IMR-90 (cell line): Measurements from ENCODE around the gene MOG. TPM values are rescaled to one million over a fixed set of nuclear protein-coding genes. Genes with fewer than 3 reads are reported as not detected.

Experiments used
- ATAC-seq: fragments of 200-7000 bp; cut with Tn5 transposase; 2 replicates; pipeline ENCODE4 v1.9.1; 2020; ENCODE audit warnings: low read depth, mild to moderate bottlenecking, moderate library complexity
- BruUV-seq: library from RNA; stranded (reverse); fragments of 400-500 nt; replicated peaks from 2 replicates; lab custom pipeline; 2021; lab: Mats Ljungman, UMichigan
- CTCF ChIA-PET: fragments of 300-600 bp; formaldehyde crosslinking; extraction: SDS; loops from one replicate; lab custom pipeline; 2021; ENCODE audit warnings: antibody characterized with exemption; lab: Yijun Ruan, JAX
- POLR2A ChIA-PET: fragments of 300-600 bp; sonication (Branson Sonifier 250); formaldehyde crosslinking; loops from one replicate; lab custom pipeline; 2022; ENCODE audit warnings: antibody characterized with exemption; ENCODE audit not compliant: unreplicated experiment; lab: Charles Lee
- DNase-seq: peaks from one replicate; pipeline ENCODE4 v3.0.0; 2013
- H2AFZ ChIP-seq: replicated peaks from 2 replicates; pipeline ENCODE3; 2013; ENCODE audit warnings: low read length, mild to moderate bottlenecking; ENCODE audit not compliant: poor library complexity
- H2AK5ac ChIP-seq: 2 replicates; pipeline ENCODE4 v1.6.1; 2013; ENCODE audit warnings: low read depth, low read length, inconsistent platforms
- H2AK9ac ChIP-seq: replicated peaks from 2 replicates; pipeline ENCODE3; 2013; ENCODE audit warnings: mild to moderate bottlenecking, low read depth, low read length, moderate library complexity; ENCODE audit not compliant: poor library complexity
- H2BK120ac ChIP-seq: 2 replicates; pipeline ENCODE4 v1.6.1; 2013; ENCODE audit warnings: low read depth, low read length, inconsistent platforms
- H2BK15ac ChIP-seq: 3 replicates; pipeline ENCODE4 v1.6.1; 2013; ENCODE audit warnings: low read depth, low read length, inconsistent platforms
- H2BK20ac ChIP-seq: 2 replicates; pipeline ENCODE4 v1.6.1; 2013; ENCODE audit warnings: low read depth, mild to moderate bottlenecking, inconsistent platforms, low read length, moderate library complexity
- H2BK5ac ChIP-seq: 2 replicates; pipeline ENCODE4 v1.6.1; 2013; ENCODE audit warnings: mild to moderate bottlenecking, low read depth, low read length, inconsistent platforms; ENCODE audit not compliant: poor library complexity, severe bottlenecking
- H3K14ac ChIP-seq: replicated peaks from 2 replicates; pipeline ENCODE4 v1.6.1; 2013; ENCODE audit warnings: low read depth, low read length, inconsistent platforms
- H3K18ac ChIP-seq: 2 replicates; pipeline ENCODE4 v1.6.1; 2013; ENCODE audit warnings: low read depth, low read length, control low read depth
- H3K23ac ChIP-seq: 2 replicates; pipeline ENCODE4 v1.6.1; 2013; ENCODE audit warnings: low read depth, low read length, inconsistent platforms
- H3K27ac ChIP-seq: 2 replicates; pipeline ENCODE4 v1.5.1; 2013; ENCODE audit warnings: mild to moderate bottlenecking, control low read depth, low read length; ENCODE audit not compliant: insufficient read depth
- H3K27me3 ChIP-seq: 2 replicates; pipeline ENCODE4 v1.6.1; 2013; ENCODE audit warnings: low read length; ENCODE audit not compliant: control insufficient read depth, insufficient read depth
- H3K36me3 ChIP-seq: 2 replicates; pipeline ENCODE4 v1.6.1; 2013; ENCODE audit warnings: low read length, mixed read lengths; ENCODE audit not compliant: control insufficient read depth, insufficient read depth
- H3K4ac ChIP-seq: 2 replicates; pipeline ENCODE4 v1.6.1; 2013; ENCODE audit warnings: low read depth, low read length, inconsistent platforms
- H3K4me1 ChIP-seq: 2 replicates; pipeline ENCODE4 v1.6.1; 2013; ENCODE audit warnings: low read length, mixed read lengths; ENCODE audit not compliant: control insufficient read depth, insufficient read depth
- H3K4me2 ChIP-seq: 2 replicates; pipeline ENCODE4 v1.6.1; 2013; ENCODE audit warnings: low read depth, mild to moderate bottlenecking, control low read depth, low read length, moderate library complexity
- H3K4me3 ChIP-seq: 2 replicates; pipeline ENCODE4 v1.5.1; 2013; ENCODE audit warnings: low read depth, mild to moderate bottlenecking, control low read depth, low read length, moderate library complexity; ENCODE audit not compliant: insufficient read depth
- H3K56ac ChIP-seq: 2 replicates; pipeline ENCODE4 v1.6.1; 2013; ENCODE audit warnings: low read length, inconsistent platforms; ENCODE audit not compliant: insufficient read depth; ENCODE audit errors: extremely low read depth
- H3K79me1 ChIP-seq, 2 experiments: 2 replicates each; pipeline ENCODE4 v1.6.1; 2013; ENCODE audit warnings: low read length in 2 of 2, inconsistent platforms in 1 of 2, low read depth in 1 of 2
- H3K9ac ChIP-seq: 2 replicates; pipeline ENCODE4 v1.6.1; 2013; ENCODE audit warnings: low read depth, low read length, control low read depth
- H3K9me1 ChIP-seq: 2 replicates; pipeline ENCODE4 v1.6.1; 2013; ENCODE audit warnings: low read length, inconsistent platforms; ENCODE audit not compliant: insufficient read depth
- H3K9me3 ChIP-seq: 2 replicates; pipeline ENCODE4 v1.6.1; 2013; ENCODE audit warnings: low read length; ENCODE audit not compliant: control insufficient read depth, insufficient read depth
- H4K20me1 ChIP-seq: 2 replicates; pipeline ENCODE4 v1.6.1; 2013; ENCODE audit warnings: low read length, inconsistent platforms; ENCODE audit not compliant: insufficient read depth
- H4K5ac ChIP-seq: 2 replicates; pipeline ENCODE4 v1.6.1; 2013; ENCODE audit warnings: mild to moderate bottlenecking, low read depth, low read length, control low read depth
- H4K8ac ChIP-seq, 2 experiments: 2 replicates each; pipeline ENCODE4 v1.6.1; 2013; ENCODE audit warnings: low read depth in 2 of 2, low read length in 2 of 2, control low read depth in 1 of 2, inconsistent platforms in 1 of 2
- H4K91ac ChIP-seq: 2 replicates; pipeline ENCODE4 v1.6.1; 2013; ENCODE audit warnings: low read depth, low read length, inconsistent platforms; ENCODE audit not compliant: insufficient read depth
- BHLHE40 ChIP-seq: fragments of 150-350 bp; IDR thresholded peaks from 2 replicates; pipeline ENCODE4 v1.6.1; 2016; ENCODE audit warnings: mild to moderate bottlenecking, low read depth, low read length
- CEBPB ChIP-seq: IDR thresholded peaks from 2 replicates; pipeline ENCODE4 v1.6.1; 2012; ENCODE audit warnings: low read depth, low read length, improper control_type of control experiment
- CHD1 ChIP-seq: IDR thresholded peaks from 2 replicates; pipeline ENCODE4 v1.6.1; 2012; ENCODE audit warnings: low read depth, low read length, improper control_type of control experiment
- FOS ChIP-seq: fragments of 150-350 bp; IDR thresholded peaks from 2 replicates; pipeline ENCODE4 v1.6.1; 2016; ENCODE audit warnings: low read depth, low read length
- MAFK ChIP-seq: IDR thresholded peaks from 2 replicates; pipeline ENCODE4 v1.6.1; 2012; ENCODE audit warnings: low read depth, low read length, improper control_type of control experiment
- MAZ ChIP-seq: IDR thresholded peaks from 2 replicates; pipeline ENCODE4 v1.6.1; 2012; ENCODE audit warnings: low read depth, mild to moderate bottlenecking, low read length, improper control_type of control experiment, moderate library complexity, borderline replicate concordance
- MXI1 ChIP-seq: IDR thresholded peaks from 2 replicates; pipeline ENCODE4 v1.6.1; 2012; ENCODE audit warnings: low read depth, mild to moderate bottlenecking, low read length, moderate library complexity, borderline replicate concordance
- NFE2L2 ChIP-seq: fragments of 150-350 bp; IDR thresholded peaks from 2 replicates; pipeline ENCODE4 v1.6.1; 2016; ENCODE audit warnings: low read depth, mild to moderate bottlenecking, low read length
- POLR2A ChIP-seq: IDR thresholded peaks from 2 replicates; pipeline ENCODE4 v1.6.1; 2012; ENCODE audit warnings: mild to moderate bottlenecking, low read depth, low read length
- RAD21 ChIP-seq: IDR thresholded peaks from 2 replicates; pipeline ENCODE4 v1.6.1; 2012; ENCODE audit warnings: low read length, improper control_type of control experiment
- RCOR1 ChIP-seq: IDR thresholded peaks from 2 replicates; pipeline ENCODE4 v1.6.1; 2012; ENCODE audit warnings: mild to moderate bottlenecking, low read length, improper control_type of control experiment; ENCODE audit not compliant: insufficient replicate concordance
- RFX5 ChIP-seq: IDR thresholded peaks from 2 replicates; pipeline ENCODE4 v1.8.0; 2012; ENCODE audit warnings: low read depth, mild to moderate bottlenecking, low read length, moderate library complexity
- SMC3 ChIP-seq: fragments of 150-350 bp; IDR thresholded peaks from 2 replicates; pipeline ENCODE4 v1.6.1; 2016; ENCODE audit warnings: low read depth, mild to moderate bottlenecking, antibody characterized with exemption, low read length, moderate library complexity
- WGBS, 2 experiments: methylation state at CpG; one replicate each; pipeline versions ENCODE4 v1.1.5 to v1.1.7; 2013; ENCODE audit warnings: missing lambda C conversion rate in 2 of 2; ENCODE audit not compliant: insufficient read length in 1 of 2; ENCODE audit errors: extremely low coverage in 2 of 2; 5-methylcytosine and 5-hydroxymethylcytosine counted together
- dilution Hi-C: fragments of 300-500 bp; cut with HindIII; formaldehyde crosslinking; loops from one replicate; pipeline ENCODE4 v1.14.3; 2018; ENCODE audit warnings: low sequenced_read_pairs; ENCODE audit not compliant: unreplicated experiment
- in situ Hi-C: fragments of 300-500 bp; cut with MboI; formaldehyde crosslinking; loops from 3 replicates; pipeline ENCODE4 v1.14.3; 2019; ENCODE audit warnings: low sequenced_read_pairs, inconsistent platforms, mixed read lengths
- intact Hi-C: fragments of 100-400 bp; cut with micrococcal nuclease; formaldehyde crosslinking; loops from 2 replicates; pipeline ENCODE4 v1.10.0; 2022
- polyA plus RNA-seq, 3 experiments: library from polyadenylated mRNA; depleted of rRNA; stranded (reverse); fragments of >200 nt; gene quantifications; 2 replicates each; pipeline ENCODE4 v1.2.3, GENCODE V29; 2012; ENCODE audit warnings: low replicate concordance in 1 of 3
- total RNA-seq: library from RNA; depleted of rRNA; stranded (reverse); fragments of >200 nt; gene quantifications from 2 replicates; pipeline ENCODE4 v1.2.3, GENCODE V29; 2012
- TF ChIP-seq, protein P1 (sequence below): fragments of 150-350 bp; IDR thresholded peaks from 2 replicates; pipeline ENCODE4 v1.6.1; 2016; ENCODE audit warnings: low read depth, mild to moderate bottlenecking, low read length, moderate library complexity, borderline replicate concordance
- TF ChIP-seq, protein P2 (sequence below): fragments of 150-350 bp; IDR thresholded peaks from 2 replicates; pipeline ENCODE4 v1.6.1; 2017; ENCODE audit warnings: mild to moderate bottlenecking, antibody characterized with exemption, low read length, low read depth
- TF ChIP-seq, protein P3 (sequence below): conservative IDR thresholded peaks from 2 replicates; pipeline ENCODE4 v1.5.1; 2012; ENCODE audit warnings: mild to moderate bottlenecking, low read depth, low read length, improper control_type of control experiment

MOG gene
- total and polyA plus RNA-seq, 2 of the 4 experiments (the other 2 are of a cell fraction) = not detected

DNA sequence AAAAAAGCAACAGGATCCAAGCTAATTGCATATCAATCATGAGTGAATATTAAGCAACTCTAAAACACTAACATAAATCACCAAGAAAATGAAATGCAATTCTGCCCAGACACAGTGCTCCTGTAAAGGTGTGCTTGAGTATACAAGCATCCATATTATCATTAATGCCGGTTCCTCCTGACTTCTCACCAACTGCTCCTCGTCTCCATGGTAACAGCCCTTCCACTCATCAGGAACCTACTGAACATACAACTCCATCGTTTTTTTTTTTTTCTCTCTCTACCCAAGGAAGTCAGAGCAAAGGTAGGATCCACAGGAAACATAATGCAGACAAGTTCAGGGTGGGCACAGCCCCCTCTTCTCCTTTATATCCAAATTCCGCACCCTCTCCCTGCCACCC, 36.3 kb upstream of the MOG start:
- no peak overlapping the region for H3K27ac ChIP-seq
- H2AFZ ChIP-seq = no peak overlapping the region
- no peak overlapping the region for H4K5ac ChIP-seq
- H3K18ac ChIP-seq = no peak overlapping the region
- ATAC-seq (no peak), DNase-seq (no peak)
- H3K14ac ChIP-seq = no peak overlapping the region
- no peak overlapping the region for H3K56ac ChIP-seq
- no peak overlapping the region for H2AK5ac ChIP-seq
- H3K79me1 ChIP-seq = peaks cover 17 to 18% of the 10 kb centered on the region in 2 experiments
- no peaks in the 10 kb centered on the region for H3K9me3 ChIP-seq
- H3K9me1 ChIP-seq = peaks cover 6% of the 10 kb centered on the region; the same call in 1 of the 2 replicates
- in situ Hi-C loops (no loop called here), dilution Hi-C loops (no loop called here), intact Hi-C loops (no loop called here)
- peaks cover 51% of the 10 kb centered on the region for H3K36me3 ChIP-seq
- no peak overlapping the region for H2BK15ac ChIP-seq
- H3K9ac ChIP-seq = no peak overlapping the region
- H3K4ac ChIP-seq = no peak overlapping the region
- H3K4me2 ChIP-seq = no peak overlapping the region
- BruUV-seq = no TSS peak
- no peak overlapping the region for H2BK5ac ChIP-seq
- H3K23ac ChIP-seq = no peak overlapping the region
- no peak overlapping the region for H4K91ac ChIP-seq
- ChIA-PET CTCF (no interaction called here), POLR2A (no interaction called here)
- no peak overlapping the region for H2AK9ac ChIP-seq
- H3K27me3 ChIP-seq = no peaks in the 10 kb centered on the region
- H2BK20ac ChIP-seq = no peak overlapping the region
- 96% methylated on average over 3 of the region's 4 CpGs; no CpG with 5 or more reads in 1 of the 2 experiments for WGBS, 2 experiments
- H3K4me3 ChIP-seq = no peak overlapping the region
- no peak overlapping the region for H4K8ac ChIP-seq
- H3K4me1 ChIP-seq = peaks cover 2% of the 10 kb centered on the region
- no peaks in the 10 kb centered on the region for H4K20me1 ChIP-seq
- H2BK120ac ChIP-seq = no peak overlapping the region
- TF ChIP-seq, protein P1, sequence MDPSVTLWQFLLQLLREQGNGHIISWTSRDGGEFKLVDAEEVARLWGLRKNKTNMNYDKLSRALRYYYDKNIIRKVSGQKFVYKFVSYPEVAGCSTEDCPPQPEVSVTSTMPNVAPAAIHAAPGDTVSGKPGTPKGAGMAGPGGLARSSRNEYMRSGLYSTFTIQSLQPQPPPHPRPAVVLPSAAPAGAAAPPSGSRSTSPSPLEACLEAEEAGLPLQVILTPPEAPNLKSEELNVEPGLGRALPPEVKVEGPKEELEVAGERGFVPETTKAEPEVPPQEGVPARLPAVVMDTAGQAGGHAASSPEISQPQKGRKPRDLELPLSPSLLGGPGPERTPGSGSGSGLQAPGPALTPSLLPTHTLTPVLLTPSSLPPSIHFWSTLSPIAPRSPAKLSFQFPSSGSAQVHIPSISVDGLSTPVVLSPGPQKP = no peak
- TF ChIP-seq BHLHE40 (no peak), MXI1 (no peak), RAD21 (no peak), SMC3 (no peak), NFE2L2 (no peak), MAFK (no peak), CEBPB (no peak), MAZ (no peak), FOS (no peak), RFX5 (no peak), RCOR1 (no peak), POLR2A (no peak), CHD1 (no peak)
- TF ChIP-seq, protein P2, sequence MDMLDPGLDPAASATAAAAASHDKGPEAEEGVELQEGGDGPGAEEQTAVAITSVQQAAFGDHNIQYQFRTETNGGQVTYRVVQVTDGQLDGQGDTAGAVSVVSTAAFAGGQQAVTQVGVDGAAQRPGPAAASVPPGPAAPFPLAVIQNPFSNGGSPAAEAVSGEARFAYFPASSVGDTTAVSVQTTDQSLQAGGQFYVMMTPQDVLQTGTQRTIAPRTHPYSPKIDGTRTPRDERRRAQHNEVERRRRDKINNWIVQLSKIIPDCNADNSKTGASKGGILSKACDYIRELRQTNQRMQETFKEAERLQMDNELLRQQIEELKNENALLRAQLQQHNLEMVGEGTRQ = no peak
- TF ChIP-seq, protein P3, sequence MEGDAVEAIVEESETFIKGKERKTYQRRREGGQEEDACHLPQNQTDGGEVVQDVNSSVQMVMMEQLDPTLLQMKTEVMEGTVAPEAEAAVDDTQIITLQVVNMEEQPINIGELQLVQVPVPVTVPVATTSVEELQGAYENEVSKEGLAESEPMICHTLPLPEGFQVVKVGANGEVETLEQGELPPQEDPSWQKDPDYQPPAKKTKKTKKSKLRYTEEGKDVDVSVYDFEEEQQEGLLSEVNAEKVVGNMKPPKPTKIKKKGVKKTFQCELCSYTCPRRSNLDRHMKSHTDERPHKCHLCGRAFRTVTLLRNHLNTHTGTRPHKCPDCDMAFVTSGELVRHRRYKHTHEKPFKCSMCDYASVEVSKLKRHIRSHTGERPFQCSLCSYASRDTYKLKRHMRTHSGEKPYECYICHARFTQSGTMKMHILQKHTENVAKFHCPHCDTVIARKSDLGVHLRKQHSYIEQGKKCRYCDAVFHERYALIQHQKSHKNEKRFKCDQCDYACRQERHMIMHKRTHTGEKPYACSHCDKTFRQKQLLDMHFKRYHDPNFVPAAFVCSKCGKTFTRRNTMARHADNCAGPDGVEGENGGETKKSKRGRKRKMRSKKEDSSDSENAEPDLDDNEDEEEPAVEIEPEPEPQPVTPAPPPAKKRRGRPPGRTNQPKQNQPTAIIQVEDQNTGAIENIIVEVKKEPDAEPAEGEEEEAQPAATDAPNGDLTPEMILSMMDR = no peak
